Measurements from ENCODE around the gene ROR2. TPM values are rescaled to one million over a fixed set of nuclear protein-coding genes. Genes with fewer than 3 reads are reported as not detected.

Gene ROR2
- total and polyA plus RNA-seq, 2 of the 8 experiments (the other 6 are each of a cell fraction or from before 2014, with no cell fraction given): 2.7 to 4.3 TPM

DNA sequence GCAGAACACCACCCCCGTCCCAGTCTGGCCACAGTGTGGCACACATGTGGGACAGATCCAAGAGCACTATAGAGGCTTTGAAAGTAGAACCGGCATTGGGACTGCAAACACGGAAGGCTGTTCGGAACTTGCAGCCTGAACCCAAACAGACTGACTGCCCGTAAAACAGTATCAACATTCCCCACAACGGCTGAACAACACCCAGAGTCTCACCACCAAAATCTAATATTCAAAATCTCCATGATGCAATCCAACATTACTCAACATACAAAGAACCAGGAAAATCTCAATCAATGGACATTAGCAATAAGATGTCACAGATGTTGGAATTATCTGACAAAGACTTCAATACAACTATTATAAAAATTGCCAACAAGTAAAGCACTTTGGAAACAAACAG, 82.3 kb downstream of the ROR2 start:
- Histone ChIP-seq H3K4me2 (ENCODE audit: insufficient read depth in 1 of 2, low read depth in 2 of 2, low read length in 2 of 2) (no peak overlapping the region), H3K79me2 (ENCODE audit: control insufficient read depth in 1 of 2, insufficient read depth in 2 of 2, low read length in 2 of 2) (no peaks in the 10 kb centered on the region), H3K18ac (ENCODE audit: extremely low read depth, low read length) (no peak overlapping the region), H3K14ac (ENCODE audit: insufficient read length) (no peak overlapping the region), H4K20me1 (replicated peaks in 1 of 2; ENCODE audit: control insufficient read depth in 1 of 2, insufficient read depth in 2 of 2, low read length in 2 of 2) (no peaks in the 10 kb centered on the region), H3K9me3 (ENCODE audit: insufficient read depth in 2 of 2, low read depth in 1 of 2, low read length in 1 of 2) (no peaks in the 10 kb centered on the region), H3K23me2 (ENCODE audit: low read depth, low read length) (peaks cover 2% of the 10 kb centered on the region; the same call in 1 of the 2 replicates), H3K27ac (ENCODE audit: low read depth, low read length) (no peak overlapping the region), H2BK5ac (ENCODE audit: low read depth, low read length) (no peak overlapping the region), H2BK15ac (ENCODE audit: low read length) (no peak overlapping the region), H3K79me1 (ENCODE audit: low read depth, low read length) (no peaks in the 10 kb centered on the region), H3K27me3 (replicated peaks in 1 of 4; ENCODE audit: control insufficient read depth in 3 of 4, extremely low read depth in 1 of 4, insufficient read depth in 3 of 4, low read length in 3 of 4) (no peaks in the 10 kb centered on the region), H2BK20ac (ENCODE audit: low read length) (no peak overlapping the region), H4K91ac (replicated peaks; ENCODE audit: insufficient read length, low read length) (no peak overlapping the region), H4K5ac (ENCODE audit: insufficient read length, low read depth, low read length) (no peak overlapping the region), H2AK5ac (ENCODE audit: low read depth, low read length) (no peak overlapping the region), H3K23ac (ENCODE audit: insufficient read length) (no peak overlapping the region), H3K4me3 (ENCODE audit: extremely low read depth in 1 of 4, insufficient read depth in 2 of 4, low read depth in 3 of 4, low read length in 4 of 4) (no peak overlapping the region), H3K4me1 (replicated peaks in 1 of 4; ENCODE audit: control insufficient read depth in 3 of 4, insufficient read depth in 4 of 4, low read length in 3 of 4) (no peaks in the 10 kb centered on the region), H2AFZ (ENCODE audit: low read length) (no peak overlapping the region), H3K9ac (replicated peaks in 1 of 4; ENCODE audit: extremely low read depth in 1 of 4, low read depth in 3 of 4, low read length in 3 of 4) (no peak overlapping the region), H3K4ac (replicated peaks; ENCODE audit: insufficient read length, low read depth, low read length) (no peak overlapping the region), H2BK120ac (replicated peaks; ENCODE audit: low read depth, low read length) (no peak overlapping the region), H2BK12ac (ENCODE audit: low read depth, low read length) (no peak overlapping the region), H4K8ac (ENCODE audit: extremely low read depth, insufficient read depth, low read length) (no peak overlapping the region), H3K36me3 (ENCODE audit: control insufficient read depth in 2 of 4, insufficient read depth in 4 of 4, low read length in 3 of 4) (no peaks in the 10 kb centered on the region), H3K56ac (replicated peaks; ENCODE audit: insufficient read length, low read depth, low read length) (no peak overlapping the region)
- 89% methylated on average over 6 of the region's 6 CpGs; no CpG with 5 or more reads in 1 of the 2 experiments for WGBS, 2 experiments (ENCODE audit: extremely low coverage in 1 of 2, insufficient coverage in 1 of 2, insufficient read length in 1 of 2, insufficient replicate concordance in 2 of 2, low coverage in 1 of 2, low lambda C conversion rate in 2 of 2, missing lambda C conversion rate in 1 of 2)
- no peak for FAIRE-seq
- DNase-seq (ENCODE audit: low read depth in 1 of 2, low spot score in 2 of 2): no peak
- POLR2A ChIA-PET (ENCODE audit: partially characterized antibody): no interaction called here
- TF ChIP-seq SP1 (IDR thresholded peaks at IDR 0.05; ENCODE audit: low read depth, low read length): no peak
- CTCF ChIA-PET (ENCODE audit: partially characterized antibody): interaction anchor here (1.2 kb wide), 1 partner anchor 55 kb away, joined by 3 read pairs; no protein-coding TSS in a partner anchor

Data from H1 (cell line).